HG02571 (cell line): ENCODE data around the gene CDKAL1.
A peak's percentile ranks its signal among the peaks of the same experiment; 100 is the strongest.
"Not testable (repeated sequence)": the region's sequence is repeated elsewhere in the genome, so short reads cannot be mapped to it uniquely, and the experiment has no call there.

Source experiments
- ATAC-seq: cut with Tn5 transposase; IDR thresholded peaks from one replicate; pipeline ENCODE4 v1.9.1; 2021; ENCODE audit warnings: mild to moderate bottlenecking, moderate library complexity; ENCODE audit not compliant: unreplicated experiment

Gene CDKAL1

GRCh38 chr6:21187485-21187884 lies 653.2 kb downstream of the CDKAL1 start:
- ATAC-seq, result no peak

DNA sequence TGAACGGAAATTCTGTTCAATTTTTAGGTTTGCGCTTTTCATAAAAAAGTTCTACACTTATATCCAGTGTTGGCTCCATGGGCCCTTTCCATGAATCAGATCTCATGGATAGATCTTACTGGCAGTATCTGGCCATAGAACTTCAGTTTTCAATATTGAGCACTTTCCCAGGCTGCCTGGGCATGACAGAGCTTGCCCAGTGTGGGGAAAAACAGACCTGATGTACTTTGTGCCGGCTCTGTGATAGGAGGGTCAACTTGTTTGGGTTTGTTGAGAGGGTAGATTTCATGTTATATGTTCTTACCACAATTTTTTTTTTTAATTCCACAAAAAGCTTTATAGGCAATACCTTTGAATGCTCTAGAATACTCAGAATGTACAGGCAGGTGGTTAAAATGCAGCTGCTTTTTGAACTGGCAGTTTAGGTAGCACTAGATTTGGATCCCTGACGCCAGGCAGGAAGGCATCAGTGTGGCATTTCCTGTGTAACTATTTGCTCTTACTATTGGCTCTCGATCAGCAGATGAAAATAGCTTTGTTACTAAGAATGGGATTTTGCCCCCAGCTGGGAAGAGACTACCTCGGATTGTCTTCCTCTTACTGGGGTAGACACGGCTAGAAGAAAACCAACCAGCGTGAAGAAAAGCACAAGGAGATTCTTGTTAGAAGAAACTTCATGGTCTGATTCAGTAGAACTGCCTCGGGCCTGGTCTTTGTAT lies 654.4 kb downstream of the CDKAL1 start:
- no peak for ATAC-seq

DNA sequence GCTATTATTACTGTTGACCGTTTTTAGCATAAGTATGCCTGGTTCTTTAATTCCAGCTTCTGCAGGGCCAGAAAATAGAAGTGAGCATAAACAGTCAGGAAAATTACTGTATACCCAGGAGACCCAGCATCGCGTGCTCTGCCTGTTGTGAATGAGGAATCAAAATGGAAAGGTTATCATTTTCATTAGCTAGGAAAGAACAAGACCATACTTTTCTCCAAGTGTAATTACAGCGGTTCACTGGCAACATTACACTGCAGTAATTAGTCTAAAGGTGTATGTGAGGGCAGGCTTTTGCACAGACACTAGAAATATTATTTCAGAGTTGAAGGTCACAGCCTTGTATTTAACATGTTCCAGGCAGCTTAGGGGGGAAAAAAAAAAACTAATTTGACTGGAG lies 655.5 kb downstream of the CDKAL1 start:
- no peak for ATAC-seq

GRCh38 chr6:21190701-21191100 lies 656.4 kb downstream of the CDKAL1 start:
- no peak for ATAC-seq

DNA sequence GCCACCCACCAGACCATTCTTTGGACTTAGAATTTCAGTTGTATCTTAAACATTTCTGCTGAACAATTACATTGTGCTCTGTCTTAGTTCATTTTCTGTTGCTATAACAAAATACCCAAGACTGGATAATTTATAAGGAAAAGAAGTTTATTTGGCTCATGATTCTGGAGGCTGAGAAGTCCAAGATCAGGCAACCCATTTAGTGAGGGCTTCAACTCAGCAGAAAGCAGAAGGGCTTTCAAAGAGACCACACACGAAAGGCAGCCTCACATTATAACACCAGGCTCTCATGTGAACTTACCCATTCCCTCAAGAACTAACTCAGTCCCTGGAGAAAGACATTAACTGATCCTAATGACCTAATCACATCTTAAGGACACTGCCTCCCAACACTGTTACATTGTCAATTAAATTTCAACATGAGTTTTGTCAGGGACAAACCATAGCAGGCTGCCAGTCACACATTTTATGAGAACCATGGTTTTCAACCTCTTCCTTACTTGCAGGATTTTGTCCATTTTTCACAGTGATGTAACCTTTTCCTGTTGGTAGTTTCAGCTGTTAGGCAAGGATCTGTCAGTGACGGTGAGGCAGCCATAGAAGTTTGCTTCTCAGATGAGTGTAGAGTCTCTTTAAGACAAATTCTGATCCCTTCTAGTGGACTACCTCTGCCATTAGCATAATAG lies 659.7 kb downstream of the CDKAL1 start:
- ATAC-seq, result no peak

DNA sequence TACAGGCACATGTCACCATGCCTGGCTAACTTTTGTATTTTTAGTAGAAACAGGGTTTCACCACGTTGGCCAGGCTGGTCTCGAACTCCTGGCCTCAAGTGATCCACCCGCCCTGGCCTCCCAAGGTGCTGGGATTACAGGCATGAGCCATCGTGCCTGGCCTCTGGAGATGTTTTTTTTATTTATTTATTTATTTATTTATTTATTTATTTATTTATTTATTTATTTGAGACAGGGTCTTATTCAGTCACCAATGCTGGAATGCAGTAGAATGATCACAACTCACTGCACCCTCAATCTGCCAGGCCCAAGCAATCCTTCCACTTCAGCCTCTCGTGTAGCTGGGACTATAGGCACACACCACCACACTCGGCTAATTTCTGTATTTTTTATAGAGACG lies 661.0 kb downstream of the CDKAL1 start:
- not testable (repeated sequence) for ATAC-seq

GRCh38 chr6:21198032-21198640 lies 663.9 kb downstream of the CDKAL1 start:
- ATAC-seq, result no peak

GRCh38 chr6:21199262-21199661 lies 665.0 kb downstream of the CDKAL1 start:
- no peak for ATAC-seq

DNA sequence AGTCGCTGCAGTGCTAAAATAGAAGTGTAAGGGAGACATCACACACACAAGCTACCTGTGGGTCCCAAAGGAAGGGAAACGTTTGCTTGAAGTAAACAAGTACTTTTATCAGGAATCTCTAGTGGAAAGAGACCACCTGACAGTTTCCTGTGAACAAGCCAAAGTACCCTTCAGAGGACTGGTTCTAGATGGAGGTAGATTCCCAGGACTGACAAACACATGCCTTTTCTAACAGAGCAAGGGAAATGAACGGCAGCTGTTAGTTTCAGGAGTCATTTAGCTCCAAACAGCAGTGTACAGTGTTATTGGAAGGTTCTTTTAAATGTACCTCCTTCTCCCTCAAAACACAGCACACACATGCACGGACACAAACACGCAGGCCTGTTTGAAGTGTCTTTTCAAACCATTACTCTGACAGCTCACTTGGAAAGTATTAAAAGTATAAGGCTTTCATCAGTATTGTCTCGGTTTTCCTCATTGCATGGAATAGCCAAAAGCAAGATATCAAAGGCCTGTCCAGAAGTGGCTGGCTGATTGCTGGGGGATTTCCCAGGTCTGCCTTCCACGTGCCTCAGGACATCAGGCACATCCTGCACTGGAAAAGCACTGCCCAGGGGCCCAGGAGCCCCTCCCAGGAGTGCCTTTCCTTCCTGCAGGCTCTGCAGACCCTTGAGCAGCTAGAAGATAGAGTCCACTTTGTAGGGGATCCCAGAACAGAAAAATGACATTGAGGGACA lies 666.0 kb downstream of the CDKAL1 start:
- ATAC-seq, result peak; percentile 54

DNA sequence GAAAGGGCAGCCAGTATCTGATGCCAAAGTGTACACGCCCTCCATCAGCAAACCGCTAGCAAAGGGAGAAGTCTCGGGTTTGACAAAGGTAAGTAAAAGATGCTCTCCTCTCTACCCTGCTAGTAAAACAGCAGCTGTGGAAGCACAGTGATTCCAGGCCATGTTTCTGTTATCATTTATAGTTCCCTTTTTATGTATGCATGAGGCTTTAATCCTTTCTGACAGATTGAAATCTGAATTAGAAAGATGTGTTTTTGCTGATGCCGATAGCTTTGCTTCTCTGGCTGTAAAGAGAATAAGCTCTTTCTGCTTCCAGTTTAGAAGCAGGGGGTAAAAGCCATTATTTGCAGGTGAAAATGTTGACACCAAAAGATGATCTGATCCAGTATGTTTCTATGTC lies 666.9 kb downstream of the CDKAL1 start:
- no peak for ATAC-seq

GRCh38 chr6:21201637-21202350 lies 667.5 kb downstream of the CDKAL1 start:
- ATAC-seq, result no peak

DNA sequence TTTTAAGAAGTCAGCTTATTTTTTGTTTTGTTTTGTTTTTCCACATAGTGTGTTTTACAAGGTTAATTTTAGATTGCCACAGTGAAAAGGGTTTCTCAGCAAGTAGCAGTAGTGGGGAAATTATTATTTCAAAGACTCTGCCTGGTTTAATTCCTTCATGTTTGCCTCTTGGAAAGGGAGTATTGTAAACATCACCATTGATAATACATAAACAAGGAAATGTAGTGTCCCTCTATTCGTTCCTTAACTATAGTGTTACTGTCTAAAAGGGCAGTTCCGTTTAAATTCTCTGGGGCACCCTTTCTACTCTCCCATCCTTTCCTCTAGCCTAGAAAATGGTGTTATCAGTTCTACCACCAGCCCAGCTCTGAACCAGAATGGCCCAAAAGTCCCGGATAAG lies 668.3 kb downstream of the CDKAL1 start:
- no peak for ATAC-seq

- no peak for ATAC-seq
Measured at GRCh38 chr6:21204951-21205350, 670.7 kb downstream of the CDKAL1 start.

- ATAC-seq, result no peak
Measured at GRCh38 chr6:21208081-21208795, 674.0 kb downstream of the CDKAL1 start.

DNA sequence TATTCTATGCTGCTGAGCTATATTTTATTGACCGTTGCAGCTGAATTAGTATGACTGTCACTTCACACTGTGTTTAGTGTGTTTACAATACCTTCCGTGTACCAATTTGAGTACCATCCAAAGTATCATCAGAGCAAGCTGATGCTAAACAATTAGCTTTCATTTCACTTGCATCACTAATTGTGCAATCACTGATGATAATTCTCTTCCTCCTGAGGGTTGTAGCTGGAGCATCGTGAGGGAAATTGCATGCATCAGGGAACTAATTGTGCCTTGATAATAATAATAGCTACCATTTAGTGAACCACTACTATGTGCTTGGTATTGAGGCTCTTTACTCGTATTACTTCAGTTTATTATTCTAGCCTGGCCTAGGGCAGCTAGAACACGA lies 674.5 kb downstream of the CDKAL1 start:
- ATAC-seq, result no peak

DNA sequence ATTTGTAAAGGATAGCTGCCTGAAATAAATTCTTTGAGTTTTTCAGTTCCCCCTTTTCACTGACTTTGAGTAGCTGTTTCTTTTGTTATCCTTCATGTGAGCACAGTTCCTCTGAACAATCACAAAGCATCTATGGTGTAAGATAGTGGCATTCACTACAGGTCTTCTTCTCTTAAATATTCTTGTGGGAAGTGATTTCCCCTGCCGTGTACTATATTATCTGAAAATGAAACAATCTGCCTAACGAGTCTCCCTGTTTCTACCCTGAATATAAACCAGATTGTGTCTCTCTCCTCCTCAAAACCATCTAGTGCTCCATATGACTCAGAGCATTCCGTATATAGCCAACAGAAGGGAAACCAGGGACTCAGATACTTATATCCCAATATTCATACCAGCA lies 679.2 kb downstream of the CDKAL1 start:
- peak; percentile 38 for ATAC-seq

- no peak for ATAC-seq
Measured at GRCh38 chr6:21214738-21215448, 680.6 kb downstream of the CDKAL1 start.

DNA sequence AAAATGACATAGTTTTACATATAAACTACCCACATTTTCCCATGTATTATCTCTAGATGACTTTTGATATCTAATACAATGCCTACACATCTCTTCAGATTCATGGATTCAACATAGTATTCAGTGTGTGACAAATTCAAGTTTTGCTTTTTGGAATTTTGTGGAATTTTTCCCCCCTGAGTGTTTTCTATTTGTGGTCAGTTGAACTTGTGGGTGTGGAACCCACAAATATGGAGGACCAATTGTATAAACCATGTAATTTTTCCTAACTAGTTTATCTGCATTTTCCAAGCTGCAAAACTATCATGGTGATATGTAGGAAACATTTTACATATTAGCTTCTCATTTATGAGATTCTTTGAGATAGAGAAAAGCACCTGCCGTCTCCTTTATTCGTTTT lies 685.0 kb downstream of the CDKAL1 start:
- no peak for ATAC-seq

- no peak for ATAC-seq
Measured at GRCh38 chr6:21219856-21220255, 685.6 kb downstream of the CDKAL1 start.
